ENCODE data around the gene HMGXB3.
"Not testable (repeated sequence)": the region's sequence is repeated elsewhere in the genome, so short reads cannot be mapped to it uniquely, and the experiment has no call there.

Gene HMGXB3

DNA sequence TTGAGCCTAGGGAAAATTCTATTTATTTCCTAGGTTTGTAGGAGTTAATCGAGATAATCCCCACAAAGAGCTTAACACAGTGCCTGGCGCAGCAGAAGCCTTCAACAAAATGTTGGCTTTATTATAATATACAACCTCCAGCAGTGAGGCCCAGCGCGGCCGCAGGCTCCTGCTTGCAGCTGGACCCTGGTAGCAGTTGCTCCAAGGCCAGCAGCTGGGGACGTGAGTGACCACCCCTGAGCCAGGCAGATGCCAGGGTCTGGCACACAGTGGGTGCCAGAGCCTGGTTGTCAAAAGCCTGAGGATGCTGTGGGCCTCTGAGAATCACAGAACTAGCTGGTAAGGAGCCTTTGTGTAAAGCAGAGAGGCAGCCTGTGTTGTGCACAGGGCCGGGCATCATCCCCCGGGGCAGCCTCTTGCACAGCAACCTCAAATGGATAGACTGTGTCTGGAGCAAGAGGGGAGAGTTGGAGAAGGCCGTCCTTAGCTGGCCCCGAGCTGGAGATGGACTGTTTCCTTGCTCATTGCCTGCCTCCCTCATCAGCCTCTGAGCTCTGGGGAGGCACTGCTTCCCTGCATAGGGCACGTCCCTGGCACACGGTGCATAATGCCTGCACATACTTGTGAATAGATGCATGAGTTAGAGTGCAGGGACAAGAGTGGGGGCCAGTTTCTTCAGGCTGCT is 68.6 kb downstream of the HMGXB3 start:
- DNase-seq (ENCODE audit: low read depth): no peak

DNA sequence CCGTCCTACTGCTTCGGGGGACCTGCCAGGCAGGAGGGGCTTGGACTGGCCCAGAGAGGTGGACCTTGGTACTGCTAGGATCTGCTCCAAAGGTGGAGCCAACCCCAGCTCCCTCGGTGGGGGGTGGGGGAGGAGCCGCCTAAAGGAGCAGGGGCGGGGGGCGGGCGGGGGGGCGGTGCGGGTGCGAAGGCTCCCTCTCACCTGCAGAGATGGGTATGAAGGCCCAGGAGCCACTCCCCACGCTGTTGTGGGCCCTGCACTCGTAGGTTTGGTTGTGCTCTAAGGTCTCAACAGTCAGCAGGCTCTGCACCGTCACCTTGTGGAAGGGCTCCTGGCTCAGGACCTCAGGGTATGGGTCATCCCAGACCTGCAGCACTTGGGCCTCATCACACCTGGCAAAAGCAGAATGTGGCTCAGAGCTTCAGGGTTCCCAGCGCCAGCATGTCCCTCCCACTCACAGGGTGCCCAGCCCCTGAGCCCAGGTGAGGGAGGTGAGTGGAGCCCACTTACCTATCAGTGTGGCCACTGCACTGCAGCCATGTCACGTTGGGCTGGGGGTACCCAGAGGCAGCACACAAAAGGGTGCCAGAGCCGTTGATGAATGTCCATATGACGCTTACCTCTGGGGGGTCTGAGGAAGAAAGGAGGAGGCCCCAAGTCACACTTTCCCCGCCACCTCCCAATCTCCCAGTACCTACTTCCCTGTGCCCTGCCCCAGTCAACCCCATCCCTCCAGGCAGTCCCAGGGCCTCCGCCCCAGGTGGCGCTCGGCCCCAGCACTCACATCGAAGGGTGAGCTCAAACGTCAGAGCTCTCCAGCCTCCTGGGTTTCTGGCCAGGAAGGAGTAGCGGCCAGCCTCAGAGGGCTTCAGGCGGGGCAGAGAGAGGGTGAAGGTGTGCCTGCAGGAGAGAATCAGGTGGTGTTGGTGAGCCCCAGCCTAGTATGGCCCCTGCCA is 69.4 kb downstream of the HMGXB3 start:
- DNase-seq (ENCODE audit: low read depth): no peak

DNA sequence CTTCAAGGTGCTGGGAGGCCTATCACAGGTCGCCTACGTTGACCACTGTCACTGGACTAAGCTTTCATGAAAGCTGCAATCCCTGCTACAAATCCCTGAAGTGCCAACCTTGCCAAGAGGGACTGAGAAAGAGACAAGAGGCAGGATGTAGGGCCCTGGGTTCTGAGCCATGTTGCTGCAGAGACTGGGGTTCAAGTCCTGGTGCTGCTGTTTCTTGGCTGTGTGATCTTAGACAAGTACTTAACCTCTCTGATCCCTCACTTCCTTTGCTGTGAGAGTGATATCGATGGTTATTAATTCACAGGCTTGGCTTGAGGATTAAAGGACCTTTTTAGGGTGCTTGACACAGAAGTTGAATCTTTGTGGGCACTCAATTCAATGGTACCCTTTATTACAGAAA is 70.3 kb downstream of the HMGXB3 start:
- no peak for DNase-seq (ENCODE audit: low read depth)

DNA sequence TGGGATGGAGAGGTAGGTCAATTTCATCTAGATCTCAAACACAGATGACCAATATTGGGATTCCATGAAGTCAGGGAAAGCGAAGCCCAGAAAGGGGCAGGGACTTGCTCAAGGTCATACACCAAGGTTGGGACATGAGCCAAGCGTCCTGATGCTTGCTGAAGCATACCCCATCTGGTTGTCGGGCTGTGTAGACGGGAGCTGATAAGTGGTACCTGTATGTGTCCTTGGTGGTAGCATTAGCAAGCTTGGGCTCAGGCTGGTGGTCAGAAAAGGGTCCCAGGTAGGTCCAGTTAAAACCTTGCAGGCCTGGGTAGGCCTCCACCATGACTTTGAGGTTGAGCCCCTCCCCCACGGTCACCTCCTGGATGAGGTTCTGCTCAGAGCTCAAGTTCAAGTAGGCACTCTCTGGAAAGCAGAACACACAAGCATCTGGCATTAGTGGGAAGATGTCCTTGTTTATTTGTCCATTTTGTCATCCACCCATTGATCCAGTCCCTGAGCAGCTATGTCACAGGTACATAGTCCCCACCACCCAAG is 72.6 kb downstream of the HMGXB3 start:
- DNase-seq (ENCODE audit: low read depth): no peak

DNA sequence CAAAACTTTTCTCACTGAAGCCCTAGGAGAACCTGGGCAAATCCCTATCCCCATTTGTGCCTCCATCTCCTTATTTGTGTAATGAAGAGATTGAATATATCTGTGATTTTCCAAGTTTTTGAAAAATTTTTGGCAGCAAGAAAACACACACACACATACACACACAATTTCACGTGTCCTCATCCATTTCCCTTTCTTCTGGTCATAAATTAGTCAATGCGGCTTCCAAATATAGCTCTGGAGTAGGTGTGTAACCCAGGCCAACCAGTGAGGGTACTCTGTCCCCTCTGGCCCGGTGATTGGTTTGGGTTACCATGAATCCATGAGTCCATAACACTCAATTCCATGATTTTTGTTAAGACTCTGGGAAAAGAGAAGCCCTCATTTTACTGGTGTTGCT is 73.1 kb downstream of the HMGXB3 start:
- no peak for DNase-seq (ENCODE audit: low read depth)

DNA sequence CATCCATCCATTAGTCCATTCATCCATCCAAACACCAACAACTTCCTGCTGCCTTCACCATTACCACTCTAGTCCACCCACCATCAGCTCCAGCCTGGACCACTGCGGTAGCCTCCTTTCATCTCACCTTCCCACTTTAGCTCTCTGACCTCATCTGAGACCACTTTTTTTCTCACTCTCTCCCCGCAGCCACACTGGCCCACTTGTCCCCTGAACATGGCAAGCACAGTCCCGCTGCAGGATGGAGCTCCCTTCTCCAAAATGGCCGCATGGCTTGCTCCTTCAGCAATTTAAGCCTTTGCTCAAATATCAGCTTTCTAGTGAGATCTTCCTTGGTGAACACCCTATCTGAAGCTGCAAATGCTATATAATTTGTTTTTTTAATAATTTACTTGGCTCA is 74.7 kb downstream of the HMGXB3 start:
- DNase-seq (ENCODE audit: low read depth): no peak

DNA sequence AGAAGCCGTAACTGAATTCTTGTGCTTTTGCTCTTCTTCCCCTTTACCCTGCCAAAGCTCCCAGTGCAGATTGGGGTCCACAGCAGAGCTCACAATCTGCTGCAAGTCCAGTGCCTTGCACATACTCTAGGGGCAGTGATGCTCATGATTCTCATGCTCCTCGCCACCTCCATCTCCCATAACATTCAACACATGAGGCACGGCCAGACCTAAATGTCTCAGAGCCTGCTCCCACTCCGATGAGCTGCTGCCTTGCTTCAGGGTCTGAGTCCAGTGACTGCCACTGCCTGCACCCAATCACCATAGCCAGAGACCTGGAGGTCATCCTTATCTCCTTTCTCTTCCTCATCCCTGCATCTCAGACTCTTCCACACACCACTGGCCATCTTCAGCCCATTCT is 75.3 kb downstream of the HMGXB3 start:
- DNase-seq (ENCODE audit: low read depth): no peak

DNA sequence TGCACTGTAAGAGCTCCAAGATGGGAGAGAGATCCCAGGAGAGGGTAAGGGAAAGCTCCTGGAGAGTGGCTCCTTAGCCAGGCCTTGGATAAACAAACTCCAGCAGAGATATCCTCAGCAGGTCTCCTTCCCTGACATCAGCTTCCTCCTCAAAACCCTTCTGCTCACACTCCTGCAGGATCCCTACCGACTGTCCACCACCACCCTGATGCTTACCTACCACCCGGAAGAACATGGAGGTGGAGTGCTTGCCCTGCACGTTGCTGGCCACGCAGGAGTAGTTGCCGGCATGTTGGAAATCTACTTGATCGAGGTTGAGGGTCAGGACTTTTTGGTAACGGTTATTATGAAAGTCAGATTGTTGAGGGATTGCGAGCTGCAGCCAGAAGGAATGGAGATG is 76.5 kb downstream of the HMGXB3 start:
- DNase-seq (ENCODE audit: low read depth): no peak

DNA sequence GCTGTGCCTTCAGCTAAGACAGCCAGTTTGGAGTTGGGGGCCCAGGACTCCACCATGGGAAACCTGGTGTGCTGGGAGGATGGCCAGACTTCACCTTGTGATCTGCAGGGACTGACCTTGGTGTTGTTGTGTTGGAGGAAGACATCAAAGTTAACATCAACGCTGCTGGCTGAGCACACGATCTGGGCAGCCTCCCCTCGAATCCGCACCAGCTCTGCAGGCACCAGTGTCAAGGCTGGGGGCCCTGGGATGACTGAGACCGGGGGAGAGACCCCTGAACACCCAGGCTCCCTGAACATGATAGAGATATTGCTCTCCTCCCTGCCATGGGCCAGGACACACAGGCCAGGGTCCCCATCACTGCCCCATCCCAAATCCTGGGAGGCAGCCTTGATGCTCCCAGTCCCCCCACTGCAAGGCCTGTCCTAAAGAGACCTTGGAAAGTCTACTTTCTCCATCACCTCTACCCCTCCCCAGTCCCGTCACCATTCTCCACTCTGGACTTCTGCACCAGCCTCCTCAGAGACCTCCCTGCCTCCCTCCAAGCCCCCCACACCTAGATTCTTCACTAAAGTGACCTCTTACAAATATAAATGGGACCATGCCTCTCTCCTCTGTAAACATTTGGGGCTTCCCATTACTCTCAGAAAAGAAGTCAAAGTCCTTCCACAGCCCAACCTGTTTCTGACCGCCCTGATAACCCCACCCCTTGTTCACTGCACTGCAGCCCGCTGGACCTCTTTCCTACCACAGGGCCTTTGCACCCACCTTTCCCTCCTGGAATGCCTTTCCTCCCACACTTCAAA is 77.7 kb downstream of the HMGXB3 start:
- no peak for DNase-seq (ENCODE audit: low read depth)

DNA sequence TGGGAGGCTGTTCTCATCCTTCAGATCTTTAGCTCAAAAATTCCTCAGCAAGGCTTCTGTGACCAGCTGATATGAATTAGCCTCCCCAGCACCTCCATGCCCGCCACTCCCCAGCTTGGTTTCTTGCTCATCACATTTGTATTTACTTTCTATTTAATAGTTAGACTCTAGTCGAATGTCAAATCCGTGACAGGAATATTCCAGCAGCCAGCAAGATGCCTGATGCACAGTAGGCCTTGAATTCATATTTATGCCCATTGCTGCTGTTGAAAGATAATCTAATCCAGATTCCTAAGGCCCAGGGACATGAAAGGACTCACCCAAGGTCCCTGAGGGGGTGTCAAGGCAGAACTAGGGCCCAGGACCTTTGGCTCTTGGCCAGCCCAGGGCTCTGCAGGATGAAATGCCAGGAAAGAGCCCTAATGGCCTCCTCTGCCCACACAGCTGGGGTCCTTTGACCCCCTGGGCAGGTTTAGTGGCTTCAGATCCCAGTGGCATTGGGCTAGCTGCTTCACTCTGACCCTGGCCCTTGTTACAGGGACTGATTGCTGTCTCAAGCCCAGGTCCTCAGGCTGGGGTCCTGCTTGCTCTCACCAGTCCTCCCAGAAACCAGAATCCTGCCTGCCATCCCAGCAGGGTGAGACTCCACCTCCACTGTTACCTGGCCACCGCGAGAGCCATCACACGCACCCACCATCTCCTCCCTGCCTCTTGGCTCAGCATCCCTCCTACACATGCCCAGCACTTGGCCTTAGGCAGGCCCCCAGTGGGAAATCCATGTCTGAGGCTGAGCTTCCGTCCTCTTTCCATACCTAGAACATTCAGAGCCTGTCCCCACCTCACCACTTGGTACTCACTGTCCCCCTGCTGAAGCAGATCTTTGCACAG is 78.5 kb downstream of the HMGXB3 start:
- DNase-seq (ENCODE audit: low read depth): no peak

DNA sequence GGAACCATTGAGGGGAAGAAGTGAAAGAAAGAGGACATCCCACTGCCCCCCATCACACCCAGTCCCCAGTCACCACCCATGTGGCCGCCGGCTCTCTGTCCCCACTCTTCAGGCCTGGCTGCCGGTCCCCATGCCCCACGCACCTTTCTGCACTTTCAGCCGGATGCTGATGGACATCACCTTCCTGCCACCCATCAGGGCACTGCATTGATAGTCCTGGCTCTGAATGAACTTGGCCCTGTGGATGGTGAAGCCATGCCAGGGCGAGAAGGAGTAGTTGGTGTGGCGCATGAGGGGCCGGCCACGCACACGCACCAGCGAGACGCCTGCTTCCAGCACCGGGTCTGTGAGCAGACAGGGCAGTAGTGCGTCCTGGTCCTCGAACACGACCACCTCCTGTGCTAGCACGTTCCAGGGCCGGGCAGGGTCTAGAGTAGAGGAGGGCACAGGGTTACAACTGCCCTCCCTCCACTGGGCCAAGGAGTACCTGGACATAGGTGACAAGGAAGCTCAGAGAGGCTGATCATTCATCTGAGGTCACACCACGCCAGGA is 79.4 kb downstream of the HMGXB3 start:
- no peak for DNase-seq (ENCODE audit: low read depth)

DNA sequence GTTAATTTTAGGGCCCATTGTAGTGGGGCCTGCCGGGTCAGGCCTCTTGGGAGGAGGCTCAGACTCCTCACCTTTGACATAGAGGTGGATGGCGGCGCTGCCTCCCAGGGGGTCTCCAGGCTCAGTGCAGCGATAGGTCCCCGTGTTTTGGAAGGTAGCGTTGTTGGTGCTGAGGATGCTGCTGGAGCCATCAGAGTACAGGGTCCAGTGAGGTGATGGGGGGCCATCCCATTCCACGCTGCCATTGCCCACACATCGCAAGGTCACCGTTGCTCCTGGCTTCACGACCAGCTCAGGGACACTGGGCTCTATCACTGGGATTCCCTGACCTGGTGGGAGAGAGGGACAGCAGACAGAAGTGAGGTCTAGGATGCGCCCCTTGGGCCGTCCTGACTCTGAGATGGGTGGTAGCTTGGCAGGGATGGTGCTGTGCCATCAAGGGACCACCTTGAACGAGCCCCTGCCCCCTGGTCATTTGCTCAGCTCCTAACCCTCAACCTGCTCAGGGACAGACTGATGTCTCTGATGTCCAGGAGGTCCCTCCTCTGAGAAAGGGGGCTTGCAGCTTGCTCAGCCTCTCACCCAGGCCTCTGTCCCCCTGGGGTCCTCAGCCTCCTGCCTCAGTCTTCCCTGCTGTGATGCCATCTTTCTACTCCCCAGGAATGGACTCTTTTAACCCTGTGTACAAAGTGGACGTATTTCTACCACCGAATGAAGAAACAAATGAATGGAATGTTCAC is 80.3 kb downstream of the HMGXB3 start:
- DNase-seq (ENCODE audit: low read depth): no peak

DNA sequence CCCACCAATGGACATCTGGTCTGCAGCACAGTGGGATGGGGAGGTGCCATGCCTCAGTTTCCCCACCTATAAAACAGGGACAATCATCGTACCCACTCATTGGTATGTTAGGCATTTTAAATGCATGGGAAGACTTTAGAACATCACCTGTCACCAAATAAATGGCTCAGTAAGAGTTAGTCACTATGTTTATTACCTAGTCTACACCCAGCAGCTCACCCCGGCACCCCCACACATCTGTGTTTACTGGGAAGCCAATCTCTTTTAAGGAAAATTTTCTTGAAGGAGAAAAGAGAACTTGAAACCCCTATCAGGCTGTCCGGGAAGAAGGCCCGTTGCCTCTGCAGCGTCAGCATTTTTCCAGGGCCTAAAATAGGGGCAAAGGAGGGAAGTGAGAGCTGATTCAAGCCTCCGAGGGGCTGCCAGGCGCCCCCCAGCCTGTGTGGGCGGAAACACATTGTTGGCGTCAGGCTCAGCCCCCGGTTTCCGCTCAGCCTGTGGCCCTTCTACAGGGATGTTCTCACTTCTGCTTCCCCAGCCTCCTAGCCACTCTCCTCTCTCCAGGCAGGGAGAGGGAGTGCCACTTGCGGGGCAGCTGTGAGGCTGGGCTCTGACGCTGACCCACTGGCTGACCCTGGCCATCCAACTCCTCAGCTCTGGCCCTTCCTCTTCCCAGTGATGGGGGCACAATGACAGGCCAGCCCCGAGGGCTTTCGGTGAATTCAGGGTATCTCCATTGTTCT is 81.2 kb downstream of the HMGXB3 start:
- no peak for DNase-seq (ENCODE audit: low read depth)

DNA sequence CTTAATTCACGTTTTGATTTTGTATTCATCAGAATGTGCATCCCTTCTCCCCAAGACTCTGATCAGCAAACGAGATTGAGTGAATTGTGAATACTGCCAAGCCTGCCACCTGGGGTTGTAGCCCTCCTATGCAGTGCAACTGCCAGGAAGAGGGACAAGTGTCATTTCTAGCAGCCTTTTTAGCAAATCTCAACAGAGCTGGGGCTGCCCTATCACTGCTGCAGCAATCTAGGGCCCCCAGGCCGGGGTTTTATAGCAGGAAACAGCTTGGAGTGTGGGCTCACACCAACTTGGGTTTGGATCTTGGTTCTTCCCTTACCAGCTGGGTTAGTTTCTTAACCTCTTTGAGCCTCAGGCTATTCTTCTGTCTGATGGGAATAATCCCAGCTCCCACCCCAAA is 81.8 kb downstream of the HMGXB3 start:
- DNase-seq (ENCODE audit: low read depth): no peak

DNA sequence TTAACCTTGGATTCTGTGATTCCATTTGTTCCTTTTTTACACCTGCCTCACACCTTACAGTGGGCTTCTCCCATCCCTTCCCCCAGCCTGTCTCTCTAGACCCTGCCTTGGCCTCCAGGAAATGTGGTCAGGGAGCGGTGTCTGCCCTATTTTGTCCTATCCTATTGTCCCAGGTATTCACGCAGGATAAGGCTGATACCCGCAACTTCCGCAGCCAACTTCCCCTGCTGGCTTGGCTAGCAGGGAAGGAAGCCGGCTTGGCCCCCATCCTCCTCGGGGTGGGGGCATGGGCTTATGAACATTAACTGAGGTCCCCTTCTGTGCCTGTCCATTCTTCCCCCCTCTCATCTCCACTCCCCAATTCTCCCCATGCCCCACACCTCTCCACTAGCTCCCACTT is 82.3 kb downstream of the HMGXB3 start:
- DNase-seq (ENCODE audit: low read depth): no peak

DNA sequence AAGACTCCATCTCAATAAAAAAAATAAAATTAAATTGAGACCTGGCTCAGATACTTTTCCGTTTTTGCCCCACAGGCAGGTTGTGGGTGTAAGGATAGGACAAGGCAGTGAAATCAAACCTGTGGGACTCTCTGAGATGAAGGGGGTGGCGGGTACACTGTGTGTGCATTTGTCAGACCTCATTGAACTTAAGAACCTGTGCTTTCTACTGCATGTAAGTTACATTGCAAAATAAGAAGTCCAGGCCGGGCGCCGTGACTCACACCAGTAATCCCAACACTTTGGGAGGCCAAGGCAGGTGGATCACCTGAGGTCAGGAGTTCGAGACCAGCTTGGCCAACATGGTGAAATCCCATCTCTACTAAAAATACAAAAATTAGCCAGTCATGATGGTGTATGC is 84.2 kb downstream of the HMGXB3 start:
- DNase-seq (ENCODE audit: low read depth): not testable (repeated sequence)

DNA sequence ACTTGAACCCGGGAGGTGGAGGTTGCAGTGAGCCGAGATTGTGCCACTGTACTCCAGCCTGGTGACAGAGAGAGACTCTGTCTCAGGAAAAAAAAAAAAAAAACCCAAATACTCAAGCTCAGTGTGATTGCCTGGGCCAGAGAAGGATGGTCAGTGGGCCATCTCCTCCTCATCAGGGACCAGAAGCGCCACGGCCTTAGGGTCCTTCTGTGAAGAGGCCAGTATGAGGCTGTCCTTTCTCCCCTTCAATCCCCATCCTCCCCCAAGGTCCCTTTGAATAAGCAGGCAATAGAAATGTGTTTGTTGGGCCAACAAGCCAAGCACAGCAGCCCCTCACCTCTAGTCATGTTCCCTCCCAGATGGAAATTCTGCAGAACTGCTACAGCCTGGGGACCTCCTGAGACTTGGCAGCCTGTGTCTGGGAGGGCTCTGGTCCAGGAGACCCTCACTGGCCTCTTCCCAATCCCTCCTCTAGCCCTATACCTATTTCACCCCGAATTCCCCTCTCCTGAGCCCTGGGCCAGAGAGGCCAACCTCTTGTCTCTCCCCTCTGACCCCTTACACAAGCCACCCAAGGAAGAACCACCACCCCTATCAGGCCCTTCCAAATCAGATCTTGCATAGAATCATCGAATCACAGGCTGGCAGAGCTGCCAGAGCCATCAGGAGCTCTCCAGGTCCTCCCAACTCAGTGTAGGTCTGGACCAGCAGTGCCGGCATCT is 84.8 kb downstream of the HMGXB3 start:
- no peak for DNase-seq (ENCODE audit: low read depth)

DNA sequence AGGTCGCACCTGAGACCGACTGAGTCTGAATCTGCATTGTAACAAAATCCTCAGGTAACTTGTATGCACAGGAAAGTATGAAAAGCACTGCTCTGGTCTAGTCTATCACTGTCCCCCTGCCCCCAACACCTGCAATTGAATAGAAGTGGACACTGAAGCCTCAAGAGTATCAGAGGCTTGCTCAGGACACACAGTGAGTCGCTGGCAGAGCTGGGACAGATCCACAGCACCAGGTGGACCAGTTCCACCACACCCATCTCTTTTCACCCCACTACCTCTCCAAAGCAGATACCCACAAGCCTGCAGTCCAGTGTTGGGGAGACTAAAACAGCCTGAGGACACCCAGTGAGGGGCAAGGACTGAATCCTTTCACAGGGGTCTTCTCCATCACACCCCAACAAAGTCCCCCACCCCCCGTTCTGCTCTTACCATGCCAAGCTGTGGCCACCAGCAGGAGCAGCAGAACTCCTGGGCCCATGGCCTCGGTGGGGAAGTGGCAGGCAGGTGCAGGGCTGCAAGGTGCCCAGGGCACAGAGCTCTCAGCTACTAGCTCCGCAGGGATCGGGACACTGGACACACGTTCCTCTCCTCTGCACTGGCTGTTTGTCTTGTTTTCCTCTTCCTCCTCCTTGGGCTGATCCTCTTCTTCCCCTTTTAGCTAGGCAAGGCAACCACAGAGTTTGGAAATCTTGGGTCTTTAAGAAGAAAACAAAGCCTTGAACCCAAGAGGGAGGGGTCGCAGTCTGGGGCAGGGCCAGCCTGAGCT is 85.6 kb downstream of the HMGXB3 start, which contains the start of gene CSF1R:
TSS of gene CSF1R (minus strand) at position 605 of the 766 bp plus-strand sequence. CDS start at position 478, 127 bp downstream.
- DNase-seq (ENCODE audit: low read depth): no peak

Data from stimulated activated CD8-positive, alpha-beta memory T cell treated with anti-CD3 and anti-CD28 coated beads, Interleukin-4, amount 100 ng/mL, for 24 hours (primary cell).